Vagina (tissue), 2 donors: ENCODE results near the gene ANO8.

Experiments used
- CTCF ChIP-seq, 3 experiments: fragments of 450-650 bp in 2 of 3; fragments of 200-600 bp in 1 of 3; sonication (generic) in 1 of 3; IDR thresholded peaks; one replicate each; pipeline ENCODE4 v1.5.1; 2017 to 2019; ENCODE audit warnings: antibody characterized with exemption in 3 of 3, mild to moderate bottlenecking in 2 of 3, moderate library complexity in 2 of 3
- POLR2A ChIP-seq, 2 donors: fragments of 450-650 bp; IDR thresholded peaks; one replicate each; pipeline ENCODE4 v1.6.1; 2017; ENCODE audit warnings: antibody characterized with exemption in 2 of 2, mild to moderate bottlenecking in 2 of 2, moderate library complexity in 2 of 2

GRCh38 chr19:17319473-17320238, 15.0 kb downstream of the ANO8 start:
- TF ChIP-seq CTCF (IDR thresholded peaks at IDR 0.05): no peak
- no peak for TF ChIP-seq POLR2A (IDR thresholded peaks at IDR 0.05)
